ENCODE measurements around the gene ACOT11. TPM values are rescaled to one million over a fixed set of nuclear protein-coding genes. Genes with fewer than 3 reads are reported as not detected.

ACOT11 gene
- 3.4 and 5.7 TPM in 2 replicates for total RNA-seq

DNA sequence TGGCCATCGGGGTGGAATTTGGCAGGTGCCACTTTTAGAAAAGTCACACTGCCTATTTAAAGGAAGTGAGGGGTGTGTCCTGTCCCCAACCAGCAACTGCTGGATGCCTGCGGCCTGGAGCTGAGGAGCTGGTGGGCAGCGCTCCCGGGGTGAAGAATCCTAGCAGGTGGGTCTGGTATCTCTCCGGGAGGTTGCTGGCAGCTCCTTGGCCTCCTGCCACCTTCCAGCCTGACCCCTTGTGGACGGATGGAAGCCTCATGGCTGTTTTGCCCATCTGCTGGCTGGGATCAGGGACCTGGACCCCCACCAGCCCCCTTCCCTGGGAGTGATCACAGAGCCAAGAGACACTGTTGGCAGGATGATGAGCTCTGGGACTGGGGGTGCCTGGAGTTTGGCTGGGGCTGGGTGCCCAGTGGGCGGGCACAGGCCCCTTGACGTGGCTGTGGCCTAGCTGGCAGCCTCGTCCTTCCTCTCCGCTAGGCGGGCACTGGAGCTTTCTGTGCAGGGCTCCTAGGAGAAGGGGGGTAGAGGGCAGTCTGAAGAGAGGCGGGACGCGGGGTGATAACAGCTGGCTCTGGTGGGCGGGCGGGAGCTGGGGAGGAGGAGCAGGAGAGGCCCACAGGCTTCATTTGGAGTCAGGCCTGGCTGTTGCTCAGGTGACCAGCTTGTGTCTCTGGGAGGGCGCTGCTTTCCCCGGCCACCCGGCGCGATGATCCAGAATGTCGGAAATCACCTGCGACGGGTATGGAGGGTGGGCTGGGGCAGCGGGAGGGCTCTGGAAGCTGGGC, at the start of gene ACOT11:
Gene ACOT11 (plus strand): TSS at position 628 of the 788 bp plus-strand sequence. CDS start 82 bp downstream, at position 710.

DNA sequence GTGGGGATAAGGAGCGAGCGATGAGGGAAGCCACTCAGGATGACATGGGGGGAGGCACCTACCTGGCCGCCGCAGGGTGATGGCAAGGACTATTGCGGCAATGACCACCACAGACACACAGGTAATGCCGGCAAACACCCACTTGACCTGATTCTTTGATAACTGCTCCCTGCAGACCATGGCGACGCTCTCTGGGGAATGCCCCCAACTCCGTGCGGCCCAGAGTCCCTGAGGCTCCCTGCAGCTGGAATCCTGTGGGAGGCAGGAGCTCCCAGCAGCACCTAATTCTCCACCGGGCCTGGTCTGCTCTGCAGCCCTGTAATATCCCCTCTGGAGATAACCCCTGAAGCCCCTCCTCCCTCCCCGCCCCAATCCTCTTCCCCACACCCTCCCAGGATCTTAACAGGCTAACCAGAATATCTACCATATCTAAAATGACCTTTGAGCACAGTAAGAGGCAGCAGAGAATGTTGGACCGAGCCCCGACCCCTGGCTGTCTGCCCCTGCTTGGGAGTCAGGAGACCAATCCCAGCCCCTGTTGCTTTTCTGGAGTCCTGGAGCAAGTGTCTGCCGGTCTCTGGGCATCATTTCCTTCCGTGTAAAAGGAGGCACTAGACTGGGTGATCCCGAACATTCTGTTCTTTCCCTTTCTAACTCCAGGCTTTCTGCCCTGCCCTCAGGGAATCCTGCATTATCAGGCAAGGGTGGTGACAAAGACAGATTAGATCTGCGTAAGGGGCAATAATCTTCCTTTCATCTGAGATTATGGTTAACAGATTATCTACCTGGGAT, 75.4 kb downstream of the ACOT11 start, which contains the start of gene FAM151A:
Gene FAM151A (minus strand): TSS at position 310 of the 792 bp plus-strand sequence. CDS start 130 bp downstream, at position 180.

DNA sequence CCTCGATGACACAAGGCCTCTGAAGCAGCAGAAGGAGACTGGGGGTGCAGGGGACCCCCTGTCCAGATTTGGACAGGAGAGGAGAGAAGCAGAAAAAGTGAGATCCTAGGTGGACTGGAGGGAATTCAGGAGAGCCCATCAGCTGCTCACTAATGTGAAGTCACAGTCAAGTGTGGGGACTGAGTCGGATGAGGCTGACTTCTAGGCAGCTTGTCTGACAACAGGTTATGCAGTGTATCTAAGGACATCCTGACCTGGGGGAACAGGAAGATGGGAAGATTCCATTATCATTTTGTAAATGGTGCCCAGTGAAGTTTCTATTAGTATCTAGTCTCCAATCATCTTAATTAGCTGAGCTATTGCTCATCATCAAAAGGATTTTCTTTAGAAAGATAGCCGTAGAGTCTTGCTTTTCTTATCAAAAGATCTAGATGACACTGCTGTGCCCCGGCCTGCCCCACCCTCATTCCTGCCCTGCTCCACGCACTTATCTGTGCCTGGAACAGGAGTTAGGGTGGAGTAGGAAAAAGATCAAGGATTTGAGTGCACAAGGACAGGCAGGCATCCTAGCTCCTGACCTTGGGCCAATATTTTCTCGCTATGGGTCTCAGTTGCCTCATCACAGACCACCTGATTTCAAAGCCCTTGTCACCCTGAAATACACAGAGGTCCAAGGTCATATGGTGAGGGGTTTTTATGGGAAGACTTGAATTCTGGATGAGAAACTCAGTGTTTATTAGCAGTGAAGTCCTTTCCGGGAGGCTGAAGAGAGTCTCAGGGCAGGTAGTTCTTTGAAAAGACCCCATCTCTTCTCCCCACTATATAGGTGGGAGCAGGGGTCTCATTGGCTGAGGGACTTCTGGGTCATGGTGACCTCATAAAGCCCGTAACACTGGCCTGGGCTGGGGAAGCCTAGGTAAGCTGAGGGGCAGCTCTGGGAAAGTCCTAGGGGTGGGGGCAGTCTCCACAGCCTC, 93.1 kb downstream of the ACOT11 start, which contains the start of gene MROH7:
Gene MROH7 (plus strand): TSS at position 924 of the 974 bp plus-strand sequence. CDS start 11,141 bp downstream, outside the sequence.

Other genes with a start within 250 kb of the ACOT11 start
- 8.7 and 11.7 TPM in 2 replicates for gene SSBP3, start 141.8 kb upstream of the ACOT11 start, total RNA-seq
- not detected in 2 replicates for gene FAM151A, start 75.3 kb downstream of the ACOT11 start, total RNA-seq
- gene MROH7, start 93.6 kb downstream of the ACOT11 start, total RNA-seq: 0.11 and 0.12 TPM in 2 replicates
- 26.6 and 41.6 TPM in 2 replicates for gene TTC4, start 167.6 kb downstream of the ACOT11 start, total RNA-seq
- 5.3 and 6.5 TPM in 2 replicates for gene PARS2, start 216.3 kb downstream of the ACOT11 start, total RNA-seq